ENCODE data around the gene LPAR1.

Gene LPAR1

DNA sequence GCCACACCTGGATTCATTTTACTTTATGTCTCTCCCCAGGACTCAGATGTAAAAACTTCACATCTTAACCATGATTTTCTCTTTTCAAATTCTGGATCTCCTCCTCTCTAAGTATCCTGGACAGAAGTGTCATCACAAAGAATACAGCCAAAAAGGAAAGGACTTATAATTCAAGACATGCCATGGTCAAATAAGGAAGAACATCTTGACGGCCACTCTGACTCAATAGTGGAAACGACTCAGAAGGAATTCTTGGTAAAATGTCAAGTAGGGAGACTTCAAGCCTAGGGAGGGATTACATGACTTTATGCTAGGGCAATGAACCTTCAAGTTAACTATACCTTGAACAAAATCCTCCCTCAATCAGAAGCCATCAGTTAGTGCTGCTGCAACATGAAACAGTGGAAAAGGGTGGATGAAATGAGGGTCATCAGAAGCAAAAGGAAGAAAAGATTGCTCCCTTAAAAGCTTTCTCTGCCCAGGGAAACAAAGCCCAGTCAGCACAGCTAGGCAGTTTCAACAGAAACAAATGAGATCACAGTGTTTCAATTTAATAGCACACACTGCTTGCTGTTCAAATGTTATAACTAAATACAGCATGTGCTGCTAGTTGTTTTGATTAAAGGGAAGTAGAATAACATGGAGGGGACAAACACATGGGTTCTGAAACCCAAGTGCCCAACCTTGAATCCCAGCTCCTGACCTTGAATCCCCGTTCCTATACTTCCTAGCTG lies 101.4 kb downstream of the LPAR1 start:
- H3K36me3 ChIP-seq: no peaks in the 10 kb centered on the region
- peaks cover 24 to 48% (median 31%) of the 10 kb centered on the region in 10 experiments for H3K4me1 ChIP-seq
- no peak for TF ChIP-seq Cebpa-rat (IDR thresholded peaks at IDR 0.05)
- peaks cover 0 to 82% (median 0%) of the 10 kb centered on the region in 11 experiments; a peak in 5 of 22 replicates for H3K27me3 ChIP-seq
- no peak overlapping the region for H3K27ac ChIP-seq
- H3K9ac ChIP-seq: no peak overlapping the region
- H3K4me3 ChIP-seq: no peak overlapping the region
- no peaks in the 10 kb centered on the region for H4K20me1 ChIP-seq
- H3K9me3 ChIP-seq (replicated peaks in 1 of 11): peaks cover 7 to 26% (median 13%) of the 10 kb centered on the region in 11 experiments; a peak in 18 of 22 replicates
- peak overlapping the region in 4 of 11 experiments; percentile 25 to 52 (median 29); a peak in 7 of 22 replicates for H3K4me2 ChIP-seq

DNA sequence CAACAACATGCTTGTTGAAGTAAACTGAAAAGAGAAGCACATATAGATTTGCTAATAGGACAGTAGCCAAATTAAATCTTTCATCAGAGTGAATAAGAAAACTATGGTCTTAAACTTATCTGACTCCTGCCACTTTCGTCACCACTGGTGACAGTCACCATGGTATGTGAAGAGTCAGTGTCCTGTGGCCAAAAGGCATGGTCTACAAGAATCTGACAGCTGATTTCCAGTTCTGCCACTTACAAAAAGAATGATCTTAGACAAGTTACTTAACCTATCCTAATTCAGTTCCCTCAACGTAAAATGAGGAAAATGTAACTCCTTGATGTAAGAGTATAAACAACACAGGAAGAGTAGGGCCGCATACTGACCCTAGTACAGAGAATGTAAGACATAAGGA lies 102.0 kb downstream of the LPAR1 start:
- Histone ChIP-seq H4K20me1 (no peaks in the 10 kb centered on the region), H3K4me1 (peaks cover 24 to 48% (median 31%) of the 10 kb centered on the region in 10 experiments), H3K27ac (no peak overlapping the region), H3K27me3 (peaks cover 0 to 76% (median 0%) of the 10 kb centered on the region in 11 experiments; a peak in 5 of 22 replicates), H3K4me2 (peak overlapping the region in 2 of 11 experiments; percentile 27 to 52; a peak in 2 of 22 replicates), H3K36me3 (no peaks in the 10 kb centered on the region), H3K9ac (no peak overlapping the region), H3K9me3 (replicated peaks in 1 of 11) (peaks cover under 1 to 25% (median 9%) of the 10 kb centered on the region in 11 experiments; a peak in 15 of 22 replicates), H3K4me3 (no peak overlapping the region)
- no peak for TF ChIP-seq Cebpa-rat (IDR thresholded peaks at IDR 0.05)

GRCh38 chr9:110935829-110936228 lies 102.4 kb downstream of the LPAR1 start:
- H3K36me3 ChIP-seq: no peaks in the 10 kb centered on the region
- H3K27ac ChIP-seq: no peak overlapping the region
- no peak for TF ChIP-seq Cebpa-rat (IDR thresholded peaks at IDR 0.05)
- peaks cover 0 to 71% (median 0%) of the 10 kb centered on the region in 11 experiments; a peak in 5 of 22 replicates for H3K27me3 ChIP-seq
- H3K4me3 ChIP-seq: no peak overlapping the region
- H3K9ac ChIP-seq: no peak overlapping the region
- H3K4me2 ChIP-seq: no peak overlapping the region
- no peaks in the 10 kb centered on the region for H4K20me1 ChIP-seq
- peaks cover 0 to 27% (median 9%) of the 10 kb centered on the region in 11 experiments; a peak in 14 of 22 replicates for H3K9me3 ChIP-seq (replicated peaks in 1 of 11)
- peaks cover 24 to 48% (median 31%) of the 10 kb centered on the region in 10 experiments for H3K4me1 ChIP-seq

- peak overlapping the region in 10 of 11 experiments; percentile 7 to 54 (median 42); a peak in 13 of 22 replicates for H3K4me2 ChIP-seq
- no peaks in the 10 kb centered on the region for H3K36me3 ChIP-seq
- peaks cover 0 to 24% (median 9%) of the 10 kb centered on the region in 11 experiments; a peak in 14 of 22 replicates for H3K9me3 ChIP-seq (replicated peaks in 1 of 11)
Measured at GRCh38 chr9:110933350-110934001, 104.8 kb downstream of the LPAR1 start.

DNA sequence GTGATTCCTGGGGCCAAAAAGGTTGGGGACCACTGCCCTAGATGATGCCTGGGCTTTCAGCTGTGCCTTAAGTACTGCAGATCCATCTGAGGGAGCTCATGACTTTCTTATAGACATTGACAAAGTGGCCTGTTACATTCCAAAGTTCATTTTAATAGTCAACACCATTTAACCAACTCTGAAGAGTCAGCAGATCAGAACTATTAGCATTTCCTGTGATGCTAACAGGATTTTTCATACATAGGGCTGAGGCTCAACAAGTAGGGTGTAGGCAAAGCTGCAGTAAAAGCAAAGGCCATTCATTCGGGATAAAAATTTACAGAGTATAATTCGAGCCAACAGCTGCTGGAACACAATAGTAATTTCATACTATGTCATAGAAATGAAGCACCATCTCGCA lies 105.4 kb downstream of the LPAR1 start:
- H3K4me3 ChIP-seq: no peak overlapping the region
- no peak overlapping the region for H3K27ac ChIP-seq
- no peak overlapping the region for H3K9ac ChIP-seq
- no peak overlapping the region; a peak in 1 of 22 replicates for H3K4me2 ChIP-seq
- H3K36me3 ChIP-seq: no peaks in the 10 kb centered on the region
- no peak for TF ChIP-seq Cebpa-rat (IDR thresholded peaks at IDR 0.05)
- peaks cover 0 to 22% (median 8%) of the 10 kb centered on the region in 11 experiments; a peak in 13 of 22 replicates for H3K9me3 ChIP-seq (replicated peaks in 1 of 11)
- no peaks in the 10 kb centered on the region for H4K20me1 ChIP-seq
- H3K27me3 ChIP-seq: peaks cover 0 to 50% (median 0%) of the 10 kb centered on the region in 11 experiments; a peak in 4 of 22 replicates
- H3K4me1 ChIP-seq: peaks cover 4 to 26% (median 11%) of the 10 kb centered on the region in 10 experiments; a peak in 17 of 20 replicates

More at GRCh38 chr9:110933350-110934001, 104.8 kb downstream of the LPAR1 start:
- H3K27me3 ChIP-seq: peaks cover 0 to 56% (median 0%) of the 10 kb centered on the region in 11 experiments; a peak in 4 of 22 replicates
- H3K9ac ChIP-seq: no peak overlapping the region
- TF ChIP-seq Cebpa-rat (IDR thresholded peaks at IDR 0.05): no peak
- no peaks in the 10 kb centered on the region for H4K20me1 ChIP-seq
- H3K4me1 ChIP-seq: peaks cover 8 to 32% (median 16%) of the 10 kb centered on the region in 10 experiments
- no peak overlapping the region for H3K4me3 ChIP-seq
- peak overlapping the region in 6 of 11 experiments; percentile 1 to 48 (median 29); a peak in 5 of 22 replicates for H3K27ac ChIP-seq

GRCh38 chr9:110928599-110928998 lies 109.7 kb downstream of the LPAR1 start:
- Histone ChIP-seq H3K27me3 (peaks cover 0 to 19% (median 0%) of the 10 kb centered on the region in 11 experiments; a peak in 2 of 22 replicates), H3K9ac (no peak overlapping the region), H3K36me3 (no peaks in the 10 kb centered on the region), H3K9me3 (replicated peaks in 1 of 11) (peaks cover 0 to 22% (median 8%) of the 10 kb centered on the region in 11 experiments; a peak in 12 of 22 replicates), H3K4me3 (no peak overlapping the region), H3K4me2 (no peak overlapping the region), H3K27ac (no peak overlapping the region), H4K20me1 (no peaks in the 10 kb centered on the region), H3K4me1 (peaks cover 0 to 5% (median 2%) of the 10 kb centered on the region in 10 experiments; a peak in 9 of 20 replicates)
- no peak for TF ChIP-seq Cebpa-rat (IDR thresholded peaks at IDR 0.05)

- H3K4me1 ChIP-seq: no peaks in the 10 kb centered on the region
- peaks cover 0 to 14% (median 2%) of the 10 kb centered on the region in 11 experiments; a peak in 10 of 22 replicates for H3K9me3 ChIP-seq (replicated peaks in 1 of 11)
- peaks cover 0 to 8% (median 0%) of the 10 kb centered on the region in 11 experiments; a peak in 2 of 22 replicates for H3K27me3 ChIP-seq
- H3K4me2 ChIP-seq: no peak overlapping the region
- TF ChIP-seq Cebpa-rat (IDR thresholded peaks at IDR 0.05): no peak
- no peak overlapping the region for H3K9ac ChIP-seq
- no peak overlapping the region for H3K27ac ChIP-seq
- H3K4me3 ChIP-seq: no peak overlapping the region
- no peaks in the 10 kb centered on the region for H4K20me1 ChIP-seq
- no peaks in the 10 kb centered on the region for H3K36me3 ChIP-seq
Measured at GRCh38 chr9:110926828-110927487, 111.3 kb downstream of the LPAR1 start.

DNA sequence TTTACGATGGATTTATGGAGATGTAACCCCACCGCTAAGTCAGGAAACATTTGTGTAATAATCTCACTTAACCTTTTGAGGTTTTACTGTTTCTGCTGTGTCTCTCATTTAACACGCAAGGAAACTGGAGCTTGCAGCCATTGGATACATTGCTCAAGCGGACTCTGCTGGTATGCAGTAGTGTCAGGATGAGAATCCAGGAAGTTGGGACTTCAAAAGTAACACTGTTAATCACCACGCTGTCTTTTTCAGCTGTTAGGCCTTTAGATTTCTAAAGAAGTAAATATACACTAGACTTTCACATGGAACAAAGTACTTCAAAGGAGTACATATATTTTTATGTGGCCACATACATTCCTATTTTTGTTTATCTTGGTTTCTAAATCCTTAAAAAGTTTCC lies 114.7 kb downstream of the LPAR1 start:
- Histone ChIP-seq H3K4me2 (no peak overlapping the region), H3K4me1 (peaks cover 0 to 17% (median 9%) of the 10 kb centered on the region in 10 experiments; a peak in 13 of 20 replicates), H3K27ac (no peak overlapping the region), H3K36me3 (no peaks in the 10 kb centered on the region), H3K9me3 (replicated peaks in 1 of 11) (peaks cover 0 to 7% (median 0%) of the 10 kb centered on the region in 11 experiments; a peak in 1 of 22 replicates), H3K9ac (no peak overlapping the region), H4K20me1 (no peaks in the 10 kb centered on the region), H3K27me3 (peaks cover 0 to 2% (median 0%) of the 10 kb centered on the region in 11 experiments; a peak in 2 of 22 replicates), H3K4me3 (no peak overlapping the region)
- TF ChIP-seq Cebpa-rat (IDR thresholded peaks at IDR 0.05): no peak
